ENCODE results near the gene JAG2.

Gene JAG2

DNA sequence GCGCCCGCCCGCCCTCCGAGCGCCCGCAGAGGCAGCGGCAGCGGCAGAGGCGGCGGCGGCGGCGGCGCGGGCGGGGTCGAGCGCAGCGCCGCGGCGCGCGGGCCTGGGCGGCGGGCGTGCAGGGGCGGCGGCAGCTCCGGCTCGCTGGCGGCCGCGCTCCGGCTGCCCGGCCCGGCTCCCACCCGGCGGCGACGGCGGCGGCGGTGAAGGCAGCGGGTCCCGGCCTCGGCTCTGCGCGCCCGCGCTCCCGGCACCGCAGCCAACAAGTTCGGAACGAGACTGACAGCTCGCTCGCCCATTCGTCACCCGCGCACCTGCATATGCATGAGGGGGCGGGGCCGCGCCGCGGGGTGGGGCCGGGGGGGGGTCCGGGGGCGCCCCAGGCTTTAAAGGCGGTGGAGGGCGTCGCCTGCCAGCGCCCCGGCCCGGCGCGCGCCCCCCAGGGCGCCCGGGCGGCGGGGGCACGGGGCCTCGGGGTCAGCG is at the start of gene JAG2:
Gene JAG2, minus strand, starts transcription at position 281 of the 483 bp plus-strand sequence. CDS start 356 bp downstream, outside the sequence.
- peak; percentile 46 for DNase-seq (ENCODE audit: low read depth, low spot score)
- peak within 1 kb of the TSS; percentile 56 for H3K27ac ChIP-seq

DNA sequence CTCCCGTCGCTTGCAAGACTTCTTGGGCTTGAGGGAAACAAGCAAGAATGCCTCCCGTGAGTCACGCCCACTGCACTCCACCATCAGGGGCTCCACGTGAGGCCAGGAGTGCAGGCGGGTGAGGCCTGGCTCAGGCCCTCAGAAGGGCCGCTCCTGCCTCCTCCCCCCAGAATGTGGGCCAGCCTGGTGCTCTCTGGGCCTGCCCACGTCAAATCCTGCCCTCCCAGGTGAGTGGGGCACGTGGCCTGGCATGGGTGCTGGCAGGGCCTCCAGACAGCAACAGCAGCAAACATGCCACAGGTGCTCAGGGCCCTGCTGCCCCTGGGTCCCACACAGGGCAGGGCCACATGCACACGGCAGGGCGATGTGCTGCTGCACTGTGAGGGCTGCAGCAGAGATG is 49.2 kb upstream of the JAG2 start:
- no peak for DNase-seq (ENCODE audit: low read depth, low spot score)
- H3K27ac ChIP-seq, result no peak overlapping the region

DNA sequence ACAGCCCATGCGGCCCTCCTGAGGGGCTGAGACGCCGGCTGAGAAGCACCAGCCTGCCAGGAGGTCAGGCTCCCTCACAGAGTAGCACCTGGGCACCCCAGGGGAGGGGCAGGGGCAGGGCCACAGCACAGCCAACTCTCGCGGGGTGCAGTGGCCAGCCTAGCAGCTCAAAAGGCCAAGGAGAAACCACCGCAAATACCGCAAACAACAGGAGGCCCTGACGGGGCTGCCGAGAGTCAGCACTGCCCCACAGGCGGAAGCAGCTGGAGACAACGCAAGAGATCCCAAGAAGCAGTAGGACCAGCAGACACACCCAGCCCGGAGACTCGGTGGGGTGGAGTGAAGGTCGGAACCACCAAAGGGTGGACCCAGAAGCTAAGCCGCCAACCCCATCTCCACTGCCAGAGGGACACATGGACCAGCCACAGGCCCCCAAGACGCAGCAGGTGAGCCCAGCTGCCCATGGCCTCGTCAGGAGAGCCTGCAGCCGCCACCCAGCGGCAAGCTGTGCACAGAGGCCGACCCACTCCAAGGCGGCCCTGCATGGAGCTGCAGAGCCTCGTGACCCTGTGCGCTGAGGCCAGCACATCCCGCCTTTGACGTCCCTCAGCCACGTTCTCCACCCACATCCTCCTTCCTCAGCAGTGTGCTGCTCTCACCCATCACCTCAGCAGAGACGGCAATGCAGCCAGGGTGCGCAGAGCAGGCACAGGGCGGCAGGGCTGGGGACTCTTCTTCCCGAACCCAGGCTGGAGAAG is 48.1 kb upstream of the JAG2 start:
- no peak for DNase-seq (ENCODE audit: low read depth, low spot score)
- no peak overlapping the region for H3K27ac ChIP-seq

DNA sequence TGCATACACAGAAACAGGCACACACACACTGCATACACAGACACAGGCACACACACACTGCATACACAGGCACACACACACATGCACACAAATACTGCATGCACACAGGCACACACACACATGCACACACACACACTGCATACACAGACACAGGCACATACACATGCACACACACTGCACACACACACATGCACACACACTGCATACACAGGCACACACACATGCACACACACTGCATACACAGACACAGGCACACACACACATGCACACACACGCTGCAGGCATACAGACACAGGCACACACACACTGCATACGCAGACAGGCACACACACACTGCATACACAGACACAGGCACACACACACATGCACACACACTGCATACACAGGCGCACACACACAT is 47.0 kb upstream of the JAG2 start:
- no peak for DNase-seq (ENCODE audit: low read depth, low spot score)

DNA sequence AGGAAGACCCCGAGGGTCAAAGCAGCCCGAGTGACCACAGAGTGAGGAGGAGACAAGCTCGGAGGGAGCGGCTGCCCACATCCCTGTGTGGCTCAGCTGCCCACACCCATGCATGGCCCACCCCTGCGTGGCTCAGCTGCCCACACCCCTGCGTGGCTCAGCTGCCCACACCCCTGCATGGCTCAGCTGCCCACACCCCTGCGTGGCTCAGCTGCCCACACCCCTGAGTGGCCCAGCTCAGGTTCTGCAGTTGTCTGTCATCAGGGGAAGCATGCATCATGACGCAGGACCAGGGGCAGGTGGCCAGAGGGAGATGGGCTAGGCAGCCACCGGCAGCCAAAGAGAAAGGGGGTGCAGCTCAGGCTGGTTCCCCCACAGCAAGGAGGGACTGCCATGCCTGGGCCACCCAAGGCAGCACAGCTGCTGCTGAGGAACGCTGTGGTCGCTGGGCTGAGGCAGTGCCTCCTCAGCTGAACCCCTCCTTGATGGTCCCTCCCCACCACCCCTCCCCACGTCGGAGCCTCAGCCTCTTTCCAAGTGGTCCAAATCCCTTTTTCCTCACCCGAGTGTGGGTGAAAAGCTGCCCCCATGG is 45.8 kb upstream of the JAG2 start:
- no peak for DNase-seq (ENCODE audit: low read depth, low spot score)
- H3K27ac ChIP-seq, result no peak overlapping the region

More for the DNA sequence above, 47.0 kb upstream of the JAG2 start:
- no peak overlapping the region for H3K27ac ChIP-seq

DNA sequence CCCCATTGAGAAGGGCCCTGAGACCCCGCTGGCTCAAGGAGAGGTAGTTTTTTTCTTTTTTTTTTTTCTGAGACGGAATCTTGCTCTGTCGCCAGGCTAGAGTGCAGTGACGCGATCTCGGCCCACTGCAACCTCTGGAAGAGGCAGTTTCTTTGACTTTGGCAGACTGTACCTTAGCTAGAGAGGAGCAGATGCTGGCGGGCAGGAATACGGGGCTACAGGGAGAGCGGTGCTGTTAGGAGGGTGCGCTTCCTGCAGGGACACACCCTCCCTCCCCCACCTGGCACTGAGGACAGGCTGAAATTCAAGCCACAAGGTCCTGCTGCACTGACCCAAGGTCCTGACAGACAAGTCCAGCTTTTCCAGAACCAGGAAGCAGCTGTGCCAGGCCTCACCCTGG is 44.8 kb upstream of the JAG2 start:
- DNase-seq (ENCODE audit: low read depth, low spot score), result no peak
- H3K27ac ChIP-seq, result no peak overlapping the region

DNA sequence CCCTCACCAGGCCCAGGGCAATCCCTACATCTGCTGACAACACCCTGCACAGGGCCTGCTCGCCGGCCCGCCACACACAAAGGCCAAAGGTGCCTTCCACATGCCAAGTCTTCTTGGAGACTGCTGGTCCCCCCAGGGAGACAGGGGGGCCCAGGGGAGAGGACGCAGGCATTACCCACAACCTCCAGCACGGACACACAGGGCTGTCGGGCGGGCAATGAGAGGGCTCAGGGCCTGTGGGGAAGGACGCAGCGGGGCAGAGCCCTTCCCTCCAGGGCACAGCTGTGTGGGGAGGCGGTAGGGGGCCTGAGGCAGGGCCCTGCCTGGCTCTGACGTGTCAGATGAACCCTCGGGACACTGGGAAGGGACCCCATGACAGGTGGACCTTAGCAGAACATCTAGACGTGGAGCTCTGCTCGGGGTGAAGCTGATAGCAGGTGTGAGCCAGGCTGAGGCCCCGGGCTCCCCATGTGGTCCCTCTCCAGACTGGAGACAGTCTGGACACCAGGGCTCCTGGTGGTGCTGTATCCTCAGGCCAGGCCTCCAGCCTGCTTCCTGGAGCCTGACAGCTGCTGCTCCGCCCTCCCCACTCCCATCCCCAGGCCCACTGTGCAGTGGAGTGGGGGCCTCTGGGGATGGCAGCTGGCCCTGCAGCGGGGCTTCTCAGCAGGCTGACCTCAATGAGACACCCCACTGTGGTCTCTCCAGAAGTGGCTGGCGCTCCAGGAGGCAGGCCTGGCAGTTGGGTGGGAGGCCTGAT is 44.1 kb upstream of the JAG2 start:
- no peak for DNase-seq (ENCODE audit: low read depth, low spot score)
- H3K27ac ChIP-seq, result no peak overlapping the region

DNA sequence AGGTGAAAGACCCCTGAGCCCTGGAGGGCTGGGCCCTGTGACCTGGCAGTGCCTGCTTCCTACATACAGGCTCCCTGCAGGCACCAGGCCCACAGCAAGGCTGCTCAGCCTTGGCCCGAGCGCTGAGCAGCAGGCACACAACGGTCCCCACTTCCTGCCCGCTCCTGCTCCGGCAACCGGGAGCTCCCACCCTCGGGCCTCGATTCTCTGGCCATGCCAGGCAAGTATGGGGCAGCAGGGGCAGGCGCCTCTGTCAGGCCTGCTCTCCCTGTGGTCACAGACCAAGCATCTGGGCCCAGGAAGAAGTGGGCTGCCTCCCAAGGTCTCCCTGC is 43.1 kb upstream of the JAG2 start:
- H3K27ac ChIP-seq, result no peak overlapping the region
- DNase-seq (ENCODE audit: low read depth, low spot score), result no peak

DNA sequence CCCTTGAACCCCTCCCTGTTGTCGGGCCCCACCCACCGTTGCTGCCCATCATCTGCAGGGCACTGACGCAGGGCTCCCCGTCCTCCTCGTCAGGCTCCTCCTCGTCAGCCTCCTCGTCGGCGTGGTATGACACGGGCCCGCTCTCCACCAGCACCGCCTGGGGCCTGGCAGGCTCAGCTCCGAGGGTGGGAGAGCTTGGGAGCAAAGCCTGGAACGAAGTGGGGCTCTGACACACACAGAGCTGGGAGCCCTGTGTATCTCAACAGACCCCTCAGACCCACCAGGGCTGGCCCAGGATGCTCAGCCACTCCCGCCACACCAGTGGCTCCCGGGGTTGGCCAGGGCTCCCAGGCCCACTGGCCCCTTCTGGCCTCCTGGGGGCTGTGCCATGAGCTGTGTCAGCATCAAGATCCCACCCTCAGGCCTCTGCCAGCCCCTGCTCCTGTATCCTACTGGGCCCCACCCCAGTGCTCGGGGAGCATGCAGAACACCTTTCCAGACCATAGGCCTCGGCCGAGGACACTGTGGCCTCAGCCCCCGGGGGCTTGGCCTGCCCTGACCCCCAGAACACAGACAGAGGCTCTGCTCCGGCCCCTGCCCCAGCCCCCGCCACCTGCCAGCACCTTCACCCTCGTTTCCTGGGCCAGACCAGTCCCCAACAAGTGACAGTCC is 42.6 kb upstream of the JAG2 start:
- no peak for DNase-seq (ENCODE audit: low read depth, low spot score)
- no peak overlapping the region for H3K27ac ChIP-seq

DNA sequence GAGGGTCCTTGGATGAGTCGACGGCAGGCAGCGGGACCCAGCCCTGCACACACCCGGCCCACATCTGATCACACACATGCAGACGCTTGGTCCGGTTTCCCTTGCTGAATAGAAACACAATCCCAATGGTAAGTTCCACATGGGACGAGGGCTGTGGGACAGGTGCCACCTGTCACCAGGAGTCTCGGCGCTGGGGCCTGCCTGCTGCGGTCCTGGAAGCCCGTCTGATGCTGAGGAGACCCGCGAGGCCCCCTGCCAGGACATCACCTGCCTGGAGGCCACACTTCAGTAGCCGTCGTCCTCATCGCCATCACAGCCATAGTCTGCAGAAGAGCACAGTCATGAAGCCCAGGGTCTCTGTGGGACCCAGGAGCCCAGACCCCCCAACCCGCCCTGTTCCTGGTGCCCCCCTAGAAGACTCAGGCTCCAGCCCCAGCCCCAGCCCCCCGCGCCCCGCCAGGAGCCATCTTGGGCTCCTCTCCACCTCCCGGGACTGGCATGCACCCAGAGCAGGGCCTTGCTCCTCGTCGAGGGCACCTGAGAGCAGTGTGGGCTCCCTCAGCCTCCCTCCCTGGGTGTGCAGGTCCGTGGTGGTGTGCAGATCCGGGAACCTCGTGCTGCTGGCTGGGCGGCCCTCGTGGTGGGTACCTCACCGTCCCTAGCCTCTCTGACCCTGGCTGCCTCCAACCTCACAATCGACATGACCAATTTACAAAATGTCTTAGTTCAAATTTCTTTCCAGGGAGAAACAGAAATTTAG is 41.9 kb upstream of the JAG2 start:
- DNase-seq (ENCODE audit: low read depth, low spot score), result no peak
- H3K27ac ChIP-seq, result no peak overlapping the region

DNA sequence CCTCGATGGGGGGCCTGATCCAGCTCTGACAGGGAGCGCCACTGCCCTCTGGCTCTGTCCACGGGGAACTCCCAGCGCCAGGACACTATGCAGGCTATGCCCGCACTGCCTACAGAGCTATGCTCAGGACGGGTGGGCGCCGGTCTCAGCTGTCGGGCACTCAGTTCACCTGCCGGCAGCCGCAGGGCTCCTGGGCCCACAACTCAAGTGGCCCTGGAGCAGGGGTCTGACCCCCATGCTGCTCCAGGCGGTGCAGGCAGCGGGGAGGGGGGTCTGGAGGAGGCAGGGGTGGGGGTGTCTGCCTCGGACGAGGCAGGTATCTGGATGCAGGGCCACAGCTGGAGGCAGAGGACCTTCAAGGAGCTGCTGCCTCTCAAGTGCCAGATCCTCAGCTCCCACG is 41.1 kb upstream of the JAG2 start:
- DNase-seq (ENCODE audit: low read depth, low spot score), result no peak
- no peak overlapping the region for H3K27ac ChIP-seq

DNA sequence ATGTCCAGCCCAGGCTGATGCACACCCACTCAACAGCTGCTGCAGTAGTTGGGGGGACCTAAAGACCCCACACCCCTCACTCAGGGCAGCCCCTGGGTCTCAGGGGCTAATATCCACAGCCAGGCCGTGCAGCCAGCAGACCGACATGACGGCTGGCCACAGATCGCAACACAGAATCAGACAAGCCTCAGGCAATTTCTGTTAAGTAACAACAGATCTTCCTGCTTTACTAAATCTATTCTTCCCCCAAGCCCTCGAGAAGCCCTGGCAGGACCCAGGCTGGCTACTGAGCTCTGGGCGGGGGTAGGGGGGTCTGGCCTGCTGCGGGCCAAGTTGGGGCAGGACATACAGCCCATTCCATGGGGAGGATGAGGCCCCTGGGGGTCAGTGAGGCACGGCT is 40.5 kb upstream of the JAG2 start:
- DNase-seq (ENCODE audit: low read depth, low spot score), result no peak
- H3K27ac ChIP-seq, result no peak overlapping the region

DNA sequence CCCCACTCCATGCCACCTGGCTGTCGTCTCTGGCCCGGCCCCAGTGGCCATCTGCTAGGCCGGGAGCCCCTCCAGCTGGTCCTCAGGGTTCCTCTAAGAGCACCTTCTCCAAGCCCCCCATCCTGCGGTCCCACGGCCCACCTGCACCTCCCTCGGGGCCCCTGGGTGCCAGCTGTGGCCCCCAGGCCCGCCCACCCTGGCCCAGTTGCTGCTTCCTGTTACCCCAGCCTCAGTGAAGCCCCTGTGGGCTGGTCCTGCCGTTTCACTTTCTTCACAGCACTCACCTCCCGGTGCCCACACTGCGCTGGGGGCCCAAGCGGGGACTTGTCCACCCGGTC is 40.1 kb upstream of the JAG2 start:
- no peak overlapping the region for H3K27ac ChIP-seq
- no peak for DNase-seq (ENCODE audit: low read depth, low spot score)

DNA sequence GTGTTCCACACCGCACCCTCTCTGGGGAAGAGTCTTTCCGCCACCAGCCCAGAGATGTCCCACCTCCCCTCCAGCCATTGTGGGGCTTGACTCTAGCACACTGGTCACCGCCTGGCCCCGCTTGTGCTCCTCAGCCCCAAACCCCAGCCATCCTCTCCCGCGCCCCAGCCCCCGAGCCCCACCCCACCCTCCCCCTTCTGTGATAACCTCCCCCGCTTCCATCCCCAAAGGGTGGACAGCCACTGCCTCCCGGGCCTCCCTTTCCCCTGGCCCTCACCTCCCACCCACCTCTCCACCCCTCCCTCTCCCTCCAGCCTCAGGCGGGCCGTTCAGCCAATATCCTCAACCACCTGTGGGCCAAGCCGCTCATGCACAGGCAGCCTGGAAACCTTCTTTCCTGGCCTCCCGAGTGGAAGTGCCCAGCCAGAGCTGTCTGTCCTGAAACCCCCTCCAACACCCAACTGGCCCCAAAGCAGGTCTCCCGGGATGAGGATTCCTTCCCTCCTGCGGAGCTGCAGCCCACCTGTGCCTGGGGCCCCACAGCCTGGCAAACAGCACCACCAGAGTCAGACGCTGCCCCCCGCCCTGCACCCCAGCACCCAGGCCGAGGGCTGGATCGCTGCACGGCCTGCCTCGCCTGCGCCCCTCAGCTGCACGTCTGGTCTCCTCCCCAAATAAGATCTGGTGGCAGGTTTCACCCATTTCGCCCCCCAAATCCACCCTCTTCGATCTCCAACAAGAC is 39.6 kb upstream of the JAG2 start:
- H3K27ac ChIP-seq, result no peak overlapping the region
- no peak for DNase-seq (ENCODE audit: low read depth, low spot score)

DNA sequence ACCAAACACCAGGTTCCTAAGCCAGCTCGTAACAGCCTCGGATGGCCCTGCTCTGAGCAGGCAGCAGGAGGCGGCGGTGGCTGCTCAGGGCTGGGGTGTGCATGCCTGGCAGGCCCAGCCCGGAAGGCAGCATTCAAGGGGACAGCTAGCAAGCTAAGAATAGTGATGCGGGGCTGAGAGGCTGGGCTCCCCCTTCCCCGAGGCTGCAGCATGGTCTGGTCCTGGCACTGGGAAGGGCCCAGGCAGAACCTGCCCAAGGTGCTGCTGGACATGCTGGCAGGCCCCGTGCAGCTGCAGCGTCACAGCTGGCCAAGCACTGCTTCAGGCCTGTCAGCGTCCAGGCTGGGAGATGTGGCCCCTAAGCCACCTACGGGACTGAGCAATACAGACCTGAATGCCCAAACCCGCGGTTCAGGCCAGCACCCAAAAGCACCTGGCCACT is 38.9 kb upstream of the JAG2 start:
- H3K27ac ChIP-seq, result no peak overlapping the region
- no peak for DNase-seq (ENCODE audit: low read depth, low spot score)

DNA sequence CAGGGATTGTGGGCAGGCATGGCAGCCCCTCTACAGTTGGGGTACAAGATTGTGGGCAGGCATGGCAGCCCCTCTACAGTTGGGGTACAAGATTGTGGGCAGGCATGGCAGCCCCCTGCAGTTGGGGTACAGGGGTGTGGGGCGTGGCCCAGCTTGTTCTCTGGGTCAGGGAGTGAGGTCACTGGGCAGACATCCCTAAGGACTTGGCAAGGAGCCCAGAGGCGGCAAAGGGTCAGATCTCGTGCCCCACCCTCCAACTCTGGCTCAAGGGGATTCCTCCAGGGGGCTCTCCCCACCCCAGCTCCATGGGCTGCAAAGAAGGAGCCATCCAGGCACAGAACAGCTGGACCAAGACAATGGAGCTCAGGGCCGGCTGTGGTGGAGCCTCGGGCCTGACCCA is 38.3 kb upstream of the JAG2 start:
- DNase-seq (ENCODE audit: low read depth, low spot score), result no peak
- no peak overlapping the region for H3K27ac ChIP-seq

DNA sequence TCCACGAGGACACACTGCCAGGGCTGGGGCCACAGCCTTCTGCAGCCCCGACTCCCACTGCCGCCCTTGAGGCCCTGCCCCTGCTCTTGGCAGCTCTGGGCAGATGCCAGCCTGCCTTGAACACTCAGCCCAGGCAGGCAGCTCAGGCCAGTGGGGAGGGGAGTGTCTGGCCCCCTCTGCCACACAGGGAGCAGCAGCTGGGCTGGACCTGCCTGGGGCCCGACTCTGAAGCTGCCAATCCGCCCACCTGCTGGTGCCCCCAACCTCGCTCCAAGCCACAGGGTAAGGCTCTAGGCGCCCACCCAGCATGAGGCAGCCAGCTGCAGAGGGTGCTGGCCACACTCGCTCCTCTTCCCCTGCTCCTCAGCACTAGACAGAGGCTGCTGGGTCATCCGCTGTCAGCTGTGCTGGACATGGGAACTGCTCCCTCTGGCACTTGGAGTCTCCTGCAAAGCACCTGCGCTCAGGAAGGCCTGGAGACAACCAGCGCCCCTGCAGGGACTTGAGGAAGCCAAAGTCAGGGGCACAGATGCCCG is 37.2 kb upstream of the JAG2 start:
- no peak overlapping the region for H3K27ac ChIP-seq
- DNase-seq (ENCODE audit: low read depth, low spot score), result no peak

DNA sequence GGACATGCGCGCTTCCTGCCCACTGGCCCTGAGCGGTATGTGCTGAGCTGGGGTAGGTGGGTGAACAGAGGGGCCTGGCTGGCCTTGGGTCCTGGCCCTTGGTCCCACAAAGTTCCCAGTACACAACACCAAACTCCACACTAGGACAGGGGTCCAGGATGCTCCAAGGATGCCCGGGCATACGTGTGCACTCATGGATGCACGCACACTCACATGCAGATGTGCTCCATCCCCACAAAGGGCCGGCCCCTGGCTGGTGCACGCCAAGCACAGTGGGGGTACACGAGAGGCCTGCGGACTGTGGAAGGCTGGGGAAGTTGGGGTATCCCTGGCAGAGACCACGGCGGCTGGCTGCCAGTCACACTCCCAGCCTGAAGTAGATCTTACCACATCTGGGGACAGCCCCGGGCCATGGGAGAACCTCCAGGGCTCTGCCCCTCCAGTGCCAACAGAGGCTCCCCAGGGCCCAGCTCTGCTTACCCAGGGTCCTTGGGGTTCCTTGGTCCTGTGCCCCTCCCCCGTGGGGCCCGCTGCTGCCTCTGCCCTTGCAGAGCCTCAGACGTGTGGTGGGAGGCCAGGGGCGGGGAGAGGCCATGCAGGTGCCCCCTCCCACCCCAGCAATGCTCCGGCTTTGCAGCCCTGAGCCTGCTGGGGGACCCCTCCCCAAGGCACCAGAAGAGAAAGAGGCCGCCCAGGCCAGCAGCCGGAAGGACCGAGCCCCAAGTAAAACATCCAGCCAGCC is 36.5 kb upstream of the JAG2 start:
- no peak for DNase-seq (ENCODE audit: low read depth, low spot score)

More for the DNA sequence above, 36.5 kb upstream of the JAG2 start:
- H3K27ac ChIP-seq, result no peak overlapping the region

Data from epithelial cell of prostate (primary cell).